ENCODE results near the gene NUDC. TPM values are rescaled to one million over a fixed set of nuclear protein-coding genes. Genes with fewer than 3 reads are reported as not detected.

Gene NUDC
- total RNA-seq, 1 experiment from 2014 or later: 118 TPM

DNA sequence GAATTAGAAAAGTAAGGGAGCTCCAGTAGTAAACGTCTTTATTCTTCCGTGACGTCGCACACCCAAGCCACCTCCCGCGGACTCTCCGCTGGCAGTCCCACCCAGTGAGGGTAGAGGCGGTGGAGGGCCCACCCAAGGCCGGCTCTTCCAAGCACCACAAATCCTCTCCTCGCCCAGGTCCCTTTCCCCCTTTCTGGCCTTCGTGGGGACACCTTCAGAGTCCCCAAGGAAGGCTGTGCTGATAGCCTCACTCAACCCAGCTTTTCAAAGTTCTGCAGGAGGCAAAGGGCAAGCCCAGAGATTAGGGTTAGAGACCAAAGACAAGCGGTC is 31.1 kb upstream of the NUDC start:
- no peak overlapping the region for H3K4ac ChIP-seq (ENCODE audit: low read depth, low read length)
- H3K36me3 Mint-ChIP-seq (ENCODE audit: insufficient read depth in 1 of 3, low read depth in 3 of 3): peaks cover 34 to 66% (median 49%) of the 10 kb centered on the region in 3 experiments
- H3K4me1 ChIP-seq (ENCODE audit: insufficient read depth, low read length): no peaks in the 10 kb centered on the region; the same call in 1 of the 2 replicates
- H2BK20ac ChIP-seq (ENCODE audit: low read depth, low read length, poor library complexity, severe bottlenecking): no peak overlapping the region
- no peak overlapping the region for H4K5ac ChIP-seq (ENCODE audit: insufficient read length, low read depth, low read length)
- no peak overlapping the region for H2AFZ ChIP-seq (ENCODE audit: low read length)
- H3K23me2 ChIP-seq (ENCODE audit: insufficient read length, low read depth, low read length, poor library complexity, severe bottlenecking): peaks cover 11% of the 10 kb centered on the region
- no peaks in the 10 kb centered on the region for H3K27me3 ChIP-seq (ENCODE audit: insufficient read depth, low read length)
- no peak for DNase-seq
- no peaks in the 10 kb centered on the region for H3K9me3 ChIP-seq (ENCODE audit: control insufficient read depth, low read depth, low read length)
- no peak overlapping the region for H2AK5ac ChIP-seq (ENCODE audit: insufficient read length, low read length)
- peaks cover 2% of the 10 kb centered on the region for H4K20me1 ChIP-seq (ENCODE audit: control insufficient read depth, insufficient read depth, insufficient read length)
- peak overlapping the region; percentile 22; the same call in 1 of the 2 replicates for H3K14ac ChIP-seq (ENCODE audit: insufficient read depth, low read length)
- no peak overlapping the region for H2BK12ac ChIP-seq (ENCODE audit: insufficient read length, low read depth, low read length)
- no CpG with 5 or more reads among the region's 12 CpGs for whole genome bisulfite sequencing (ENCODE audit: extremely low coverage, insufficient read length, low lambda C conversion rate)
- no peak overlapping the region for H4K91ac ChIP-seq (ENCODE audit: insufficient read length, low read depth, low read length)
- no peak overlapping the region for H3K23ac ChIP-seq (ENCODE audit: insufficient read length, low read depth, low read length)
- peak overlapping the region; percentile 94 to 96 for H3K4me3 Mint-ChIP-seq
- H3K4me2 ChIP-seq (ENCODE audit: insufficient read depth, insufficient read length, low read length): peak overlapping the region; percentile 89
- TF ChIP-seq, protein P1, sequence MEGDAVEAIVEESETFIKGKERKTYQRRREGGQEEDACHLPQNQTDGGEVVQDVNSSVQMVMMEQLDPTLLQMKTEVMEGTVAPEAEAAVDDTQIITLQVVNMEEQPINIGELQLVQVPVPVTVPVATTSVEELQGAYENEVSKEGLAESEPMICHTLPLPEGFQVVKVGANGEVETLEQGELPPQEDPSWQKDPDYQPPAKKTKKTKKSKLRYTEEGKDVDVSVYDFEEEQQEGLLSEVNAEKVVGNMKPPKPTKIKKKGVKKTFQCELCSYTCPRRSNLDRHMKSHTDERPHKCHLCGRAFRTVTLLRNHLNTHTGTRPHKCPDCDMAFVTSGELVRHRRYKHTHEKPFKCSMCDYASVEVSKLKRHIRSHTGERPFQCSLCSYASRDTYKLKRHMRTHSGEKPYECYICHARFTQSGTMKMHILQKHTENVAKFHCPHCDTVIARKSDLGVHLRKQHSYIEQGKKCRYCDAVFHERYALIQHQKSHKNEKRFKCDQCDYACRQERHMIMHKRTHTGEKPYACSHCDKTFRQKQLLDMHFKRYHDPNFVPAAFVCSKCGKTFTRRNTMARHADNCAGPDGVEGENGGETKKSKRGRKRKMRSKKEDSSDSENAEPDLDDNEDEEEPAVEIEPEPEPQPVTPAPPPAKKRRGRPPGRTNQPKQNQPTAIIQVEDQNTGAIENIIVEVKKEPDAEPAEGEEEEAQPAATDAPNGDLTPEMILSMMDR (conservative IDR thresholded peaks at IDR 0.05): no peak
- H3K9me3 Mint-ChIP-seq: no peaks in the 10 kb centered on the region
- no peaks in the 10 kb centered on the region for H3K79me1 ChIP-seq (ENCODE audit: insufficient read depth, low read depth, low read length, poor library complexity, severe bottlenecking)
- no peak overlapping the region for H2BK5ac ChIP-seq (ENCODE audit: insufficient read length, low read length)
- peak overlapping the region; percentile 19 for H3K18ac ChIP-seq (ENCODE audit: insufficient read length, low read depth, low read length)
- no peak overlapping the region for H3K27ac ChIP-seq (ENCODE audit: insufficient read length, low read depth, low read length)
- H3K27ac Mint-ChIP-seq: peak overlapping the region; percentile 72 to 95 (median 77); a peak in 6 of 7 replicates
- no peak overlapping the region for H4K8ac ChIP-seq (replicated peaks; ENCODE audit: insufficient read length, low read depth, low read length)
- no peaks in the 10 kb centered on the region for H3K27me3 Mint-ChIP-seq (ENCODE audit: low read depth)
- H2BK120ac ChIP-seq (ENCODE audit: low read depth, low read length, poor library complexity, severe bottlenecking): no peak overlapping the region
- no peak overlapping the region for H3T11ph ChIP-seq (ENCODE audit: low read length)
- H3K56ac ChIP-seq (ENCODE audit: insufficient read length, low read depth, low read length): no peak overlapping the region
- no peaks in the 10 kb centered on the region for H3K79me2 ChIP-seq (ENCODE audit: insufficient read depth, low read length)
- peaks cover 7 to 16% of the 10 kb centered on the region in 2 experiments for H3K4me1 Mint-ChIP-seq
- H2BK15ac ChIP-seq (ENCODE audit: low read depth, low read length): no peak overlapping the region
- H3K9ac ChIP-seq (ENCODE audit: extremely low read depth, insufficient read length, low read length): peak overlapping the region; percentile 56
